Upper lobe of right lung (tissue), 1 donor: Measurements from ENCODE around the gene AKNA. TPM values are rescaled to one million over a fixed set of nuclear protein-coding genes. Genes with fewer than 3 reads are reported as not detected.

Experiments
- ATAC-seq: fragments of 200-7000 bp; cut with Tn5 transposase; one replicate; pipeline ENCODE4 v1.9.1; 2020; ENCODE audit warnings: mild to moderate bottlenecking, moderate library complexity
- DNase-seq: peaks from one replicate; pipeline ENCODE4 v3.0.0-alpha.2; 2020
- H3K27ac ChIP-seq: fragments of 200-600 bp; one replicate; pipeline ENCODE4 v1.8.0; 2022
- H3K27me3 ChIP-seq: fragments of 200-600 bp; one replicate; pipeline ENCODE4 v1.8.0; 2022; ENCODE audit warnings: mild to moderate bottlenecking
- H3K36me3 ChIP-seq: fragments of 200-600 bp; one replicate; pipeline ENCODE4 v1.8.0; 2022
- H3K4me1 ChIP-seq: fragments of 200-600 bp; one replicate; pipeline ENCODE4 v1.8.0; 2022
- H3K4me3 ChIP-seq: fragments of 200-600 bp; one replicate; pipeline ENCODE4 v1.8.0; 2022; ENCODE audit warnings: mild to moderate bottlenecking
- H3K9me3 ChIP-seq: fragments of 200-600 bp; one replicate; pipeline ENCODE4 v1.8.0; 2022
- CTCF ChIP-seq: fragments of 200-600 bp; IDR thresholded peaks from one replicate; pipeline ENCODE4 v1.8.0; 2022; ENCODE audit warnings: antibody characterized with exemption
- intact Hi-C: fragments of 100-400 bp; cut with DNase I; formaldehyde crosslinking; loops from one replicate; pipeline ENCODE4 v1.11.0; 2022
- total RNA-seq: library from RNA; stranded (reverse); fragmentation: NEBNext Ultra II Directional; extraction: Animal tissue kit (Norgen Biotek cat#: 25700); gene quantifications from one replicate; pipeline ENCODE4 v1.2.1, GENCODE V29; 2021
- donor health status: DM: no; HTN: yes; CAD: no; lungs with severe emphysema.

The AKNA gene
- total RNA-seq, 1 donor from 2014 or later = 54.7 TPM

DNA sequence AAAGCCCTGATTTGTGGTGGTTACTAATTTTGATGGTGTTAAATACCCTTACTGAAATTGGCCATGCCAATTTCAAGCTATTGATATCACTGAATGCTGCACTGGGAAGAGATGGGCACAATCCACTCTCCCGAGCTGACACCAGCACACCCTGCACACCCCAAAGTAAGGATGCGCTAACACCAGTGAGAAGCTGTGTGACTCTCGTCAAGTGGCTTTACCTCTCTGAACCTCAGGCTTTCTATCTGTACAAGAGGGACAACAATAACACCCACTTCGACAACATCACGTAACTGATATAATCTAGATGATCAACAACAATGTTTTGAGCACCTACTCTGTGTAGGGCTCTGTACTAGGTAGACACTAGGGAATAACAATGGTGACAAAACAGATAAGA lies 8.0 kb upstream of the AKNA start:
- TF ChIP-seq CTCF = no peak
- ATAC-seq = no peak
- Histone ChIP-seq H3K4me1 (peaks cover 36% of the 10 kb centered on the region), H3K27me3 (no peaks in the 10 kb centered on the region), H3K4me3 (no peak overlapping the region), H3K27ac (peak overlapping the region; percentile 39), H3K9me3 (no peaks in the 10 kb centered on the region), H3K36me3 (no peaks in the 10 kb centered on the region)
- DNase-seq = no peak
- intact Hi-C loops = no loop called here

- ATAC-seq = no peak
- Histone ChIP-seq H3K9me3 (no peaks in the 10 kb centered on the region), H3K27ac (peak overlapping the region; percentile 39), H3K4me3 (no peak overlapping the region), H3K36me3 (no peaks in the 10 kb centered on the region), H3K27me3 (no peaks in the 10 kb centered on the region), H3K4me1 (peaks cover 41% of the 10 kb centered on the region)
- intact Hi-C loops = no loop called here
- no peak for DNase-seq
- no peak for TF ChIP-seq CTCF
Measured at GRCh38 chr9:114395334-114395617, 7.5 kb upstream of the AKNA start.

GRCh38 chr9:114394523-114395333 lies 6.9 kb upstream of the AKNA start:
- DNase-seq (no peak), ATAC-seq (no peak)
- Histone ChIP-seq H3K27me3 (no peaks in the 10 kb centered on the region), H3K4me3 (no peak overlapping the region), H3K4me1 (peaks cover 45% of the 10 kb centered on the region), H3K36me3 (no peaks in the 10 kb centered on the region), H3K27ac (peak overlapping the region; percentile 39), H3K9me3 (no peaks in the 10 kb centered on the region)
- no peak for TF ChIP-seq CTCF
- intact Hi-C loops = no loop called here

GRCh38 chr9:114392749-114393112 lies 4.9 kb upstream of the AKNA start:
- peaks cover 64% of the 10 kb centered on the region for H3K4me1 ChIP-seq
- no peak for DNase-seq
- no peak overlapping the region for H3K4me3 ChIP-seq

GRCh38 chr9:114390952-114391351 lies 3.2 kb upstream of the AKNA start:
- ATAC-seq = no peak
- H3K27ac ChIP-seq = no peak overlapping the region
- no peaks in the 10 kb centered on the region for H3K9me3 ChIP-seq
- H3K4me1 ChIP-seq = peaks cover 67% of the 10 kb centered on the region
- no peak for TF ChIP-seq CTCF
- no peaks in the 10 kb centered on the region for H3K27me3 ChIP-seq
- no peak overlapping the region for H3K4me3 ChIP-seq
- H3K36me3 ChIP-seq = no peaks in the 10 kb centered on the region
- intact Hi-C loops = no loop called here
- no peak for DNase-seq

More at GRCh38 chr9:114392749-114393112, 4.9 kb upstream of the AKNA start:
- H3K27me3 ChIP-seq = no peaks in the 10 kb centered on the region
- H3K9me3 ChIP-seq = no peaks in the 10 kb centered on the region
- intact Hi-C loops = no loop called here
- peak overlapping the region; percentile 58 for H3K27ac ChIP-seq
- no peaks in the 10 kb centered on the region for H3K36me3 ChIP-seq
- TF ChIP-seq CTCF = no peak
- ATAC-seq = peak; percentile 32
